Stomach (tissue), 4 donors: ENCODE results near the gene SEC14L3.

Experiments used
- EP300 ChIP-seq: sonication (generic); formaldehyde crosslinking; IDR thresholded peaks from one replicate; pipeline ENCODE4 v1.6.1; 2017; ENCODE audit warnings: antibody characterized with exemption
- POLR2A ChIP-seq, 4 donors: fragments of 450-650 bp; IDR thresholded peaks; one replicate each; pipeline ENCODE4 v1.6.1; 2016; ENCODE audit warnings: antibody characterized with exemption in 4 of 4, control low read depth in 2 of 4, mild to moderate bottlenecking in 1 of 4, moderate library complexity in 1 of 4
- POLR2AphosphoS5 ChIP-seq, 3 donors: sonication (generic); formaldehyde crosslinking; IDR thresholded peaks; one replicate each; pipeline ENCODE4 v1.6.1; 2016; ENCODE audit warnings: antibody characterized with exemption in 3 of 3
- TF ChIP-seq, protein P1 (sequence below), 7 experiments: fragments of 450-650 bp in 4 of 7; fragments of 200-600 bp in 3 of 7; sonication (generic) in 3 of 7; IDR thresholded peaks; one replicate each; pipeline ENCODE4 v1.5.1; 2016 to 2019; ENCODE audit warnings: antibody characterized with exemption in 7 of 7, control low read depth in 2 of 7, mild to moderate bottlenecking in 1 of 7

DNA sequence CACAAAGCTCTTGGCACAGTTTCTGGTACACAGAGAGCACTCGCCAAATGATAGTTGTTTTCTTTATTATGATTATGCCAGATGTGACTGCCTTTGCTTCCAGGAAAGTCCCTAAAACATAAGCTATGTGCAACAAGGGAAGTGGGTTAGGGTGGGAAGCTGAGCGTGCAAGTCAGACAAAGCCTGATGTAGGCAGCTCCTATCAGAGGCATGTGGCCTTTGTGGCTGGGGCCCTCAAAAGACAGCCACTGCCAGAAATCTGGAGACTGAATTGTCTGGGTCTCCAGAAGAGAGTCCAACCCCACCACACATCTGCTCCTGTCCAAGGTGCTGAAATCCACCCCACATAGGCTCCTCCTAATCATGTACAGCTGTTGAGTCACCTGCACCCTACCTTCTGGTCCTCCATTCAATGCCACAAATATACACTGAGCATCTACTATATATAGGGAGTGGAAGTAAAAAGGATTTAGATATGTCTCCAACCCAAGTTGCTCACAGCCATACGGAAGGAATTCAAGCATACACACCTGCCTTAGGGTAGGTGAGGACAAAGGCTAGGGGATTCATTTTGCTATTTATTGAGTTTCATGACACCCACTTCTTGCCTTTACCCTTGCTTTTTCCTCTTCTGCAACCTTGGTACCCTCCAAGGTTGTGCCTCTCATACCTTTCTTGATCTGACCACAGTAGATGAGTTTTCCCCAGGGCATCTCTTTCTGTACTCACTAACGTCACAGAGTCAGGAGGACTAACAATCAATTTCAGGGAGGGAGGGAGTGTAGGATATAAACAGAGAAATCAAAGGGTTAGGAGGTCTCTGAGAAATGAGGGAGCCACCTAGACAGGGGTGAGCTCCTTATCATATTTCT is 12.4 kb downstream of the SEC14L3 start:
- TF ChIP-seq, protein P1, sequence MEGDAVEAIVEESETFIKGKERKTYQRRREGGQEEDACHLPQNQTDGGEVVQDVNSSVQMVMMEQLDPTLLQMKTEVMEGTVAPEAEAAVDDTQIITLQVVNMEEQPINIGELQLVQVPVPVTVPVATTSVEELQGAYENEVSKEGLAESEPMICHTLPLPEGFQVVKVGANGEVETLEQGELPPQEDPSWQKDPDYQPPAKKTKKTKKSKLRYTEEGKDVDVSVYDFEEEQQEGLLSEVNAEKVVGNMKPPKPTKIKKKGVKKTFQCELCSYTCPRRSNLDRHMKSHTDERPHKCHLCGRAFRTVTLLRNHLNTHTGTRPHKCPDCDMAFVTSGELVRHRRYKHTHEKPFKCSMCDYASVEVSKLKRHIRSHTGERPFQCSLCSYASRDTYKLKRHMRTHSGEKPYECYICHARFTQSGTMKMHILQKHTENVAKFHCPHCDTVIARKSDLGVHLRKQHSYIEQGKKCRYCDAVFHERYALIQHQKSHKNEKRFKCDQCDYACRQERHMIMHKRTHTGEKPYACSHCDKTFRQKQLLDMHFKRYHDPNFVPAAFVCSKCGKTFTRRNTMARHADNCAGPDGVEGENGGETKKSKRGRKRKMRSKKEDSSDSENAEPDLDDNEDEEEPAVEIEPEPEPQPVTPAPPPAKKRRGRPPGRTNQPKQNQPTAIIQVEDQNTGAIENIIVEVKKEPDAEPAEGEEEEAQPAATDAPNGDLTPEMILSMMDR (IDR thresholded peaks at IDR 0.05), result no peak
- TF ChIP-seq POLR2A (IDR thresholded peaks at IDR 0.05), result no peak
- TF ChIP-seq EP300, result no peak
- TF ChIP-seq POLR2AphosphoS5 (IDR thresholded peaks at IDR 0.05), result no peak
